K562 (cell line): ENCODE results near the gene GARIN1A. TPM values are rescaled to one million over a fixed set of nuclear protein-coding genes. Genes with fewer than 3 reads are reported as not detected.

Experiments used
- ARHGAP35 ChIP-seq: fragments of 450-650 bp; IDR thresholded peaks from 2 replicates; pipeline ENCODE4 v1.6.1; 2018; ENCODE audit not compliant: partially characterized antibody
- ATF3 ChIP-seq, 2 experiments: fragments of 450-650 bp in 1 of 2; sonication (generic) in 1 of 2; formaldehyde crosslinking in 1 of 2; IDR thresholded peaks in 1 of 2; conservative IDR thresholded peaks in 1 of 2; 2 replicates each; pipeline versions ENCODE4 v1.6.1 to v1.8.1; 2016 to 2023; ENCODE audit warnings: mild to moderate bottlenecking in 2 of 2, moderate library complexity in 2 of 2, inconsistent platforms in 1 of 2, missing genetic modification reagents in 1 of 2
- CBFA2T2 ChIP-seq: fragments of 450-650 bp; conservative IDR thresholded peaks from 2 replicates; pipeline ENCODE4 v1.6.1; 2017; ENCODE audit warnings: mild to moderate bottlenecking
- E2F5 ChIP-seq: sonication (generic); formaldehyde crosslinking; IDR thresholded peaks from 2 replicates; pipeline ENCODE4 v1.8.0; 2022; ENCODE audit warnings: mild to moderate bottlenecking, missing genetic modification reagents
- ETS2 ChIP-seq: IDR thresholded peaks from 2 replicates; pipeline ENCODE4 v1.6.1; 2016; ENCODE audit warnings: borderline replicate concordance, missing genetic modification characterization, mild to moderate bottlenecking, moderate library complexity, missing compliant biosample characterization; ENCODE audit not compliant: poor library complexity, severe bottlenecking
- HMG20A ChIP-seq: fragments of 450-650 bp; formaldehyde crosslinking; conservative IDR thresholded peaks from 2 replicates; pipeline ENCODE4 v1.4.0; 2020; ENCODE audit warnings: mild to moderate bottlenecking, mixed read lengths
- JUN ChIP-seq, 2 experiments: sonication (generic) in 1 of 2; formaldehyde crosslinking in 1 of 2; IDR thresholded peaks; 2 replicates each; pipeline versions ENCODE4 v1.6.1 to v1.8.0; 2012 to 2022; ENCODE audit warnings: borderline replicate concordance in 2 of 2, mild to moderate bottlenecking in 2 of 2, improper control_type of control experiment in 1 of 2, low read depth in 1 of 2, low read length in 1 of 2, missing genetic modification reagents in 1 of 2
- KAT8 ChIP-seq: fragments of 450-650 bp; IDR thresholded peaks from 2 replicates; pipeline ENCODE4 v1.6.1; 2016; ENCODE audit warnings: low read depth, mild to moderate bottlenecking
- MTA2 ChIP-seq: fragments of 450-650 bp; IDR thresholded peaks from 2 replicates; pipeline ENCODE4 v1.6.1; 2016; ENCODE audit warnings: low read depth
- NR3C1 ChIP-seq: sonication (generic); formaldehyde crosslinking; IDR thresholded peaks from 2 replicates; pipeline ENCODE4 v1.8.1; 2022; ENCODE audit warnings: missing genetic modification reagents
- TARDBP ChIP-seq: fragments of 450-650 bp; IDR thresholded peaks from 2 replicates; pipeline ENCODE4 v1.6.1; 2016
- ZBTB40 ChIP-seq, 2 experiments: fragments of 450-650 bp in 1 of 2; sonication (generic) in 1 of 2; formaldehyde crosslinking in 1 of 2; IDR thresholded peaks; 2 replicates each; pipeline versions ENCODE4 v1.7.1 to v1.9.0; 2016 to 2022; ENCODE audit warnings: inconsistent platforms in 1 of 2, mild to moderate bottlenecking in 1 of 2, missing genetic modification reagents in 1 of 2
- ZNF253 ChIP-seq: fragments of 250-450 bp; sonication (Bioruptor Pico); conservative IDR thresholded peaks from 2 replicates; pipeline ENCODE4 v1.6.1; 2021; ENCODE audit warnings: mild to moderate bottlenecking
- ZNF449 ChIP-seq: fragments of 250-450 bp; sonication (Bioruptor Pico); IDR thresholded peaks from 2 replicates; pipeline ENCODE4 v1.8.0; 2022; ENCODE audit warnings: moderate library complexity, mild to moderate bottlenecking, inconsistent platforms
- polyA plus RNA-seq, 8 experiments: library from polyadenylated mRNA; depleted of rRNA in 4 of 8; stranded (reverse) in 5 of 8; unstranded in 3 of 8; fragments of >200 nt; fragmentation: Nextera tagmentation in 2 of 8; fragmentation: Illumina TruSeq in 1 of 8; extraction: Ambion mirVana in 2 of 8; extraction: Trizol in 1 of 8; gene quantifications; 2 replicates each; pipeline versions ENCODE4 v1.2.1 to v1.2.3, GENCODE V29; 2011 to 2014; ENCODE audit warnings: inconsistent platforms in 1 of 8, missing spikeins in 1 of 8
- total RNA-seq, 7 experiments: library from RNA; depleted of rRNA in 6 of 7; stranded (reverse); fragments of >200 nt in 6 of 7; fragmentation: Illumina TruSeq in 2 of 7; extraction: Trizol in 2 of 7; gene quantifications; 2 replicates each; pipeline versions ENCODE4 v1.2.1 to v1.2.3, GENCODE V29; 2011 to 2021; ENCODE audit warnings: low replicate concordance in 1 of 7

The GARIN1A gene
- total and polyA plus RNA-seq, 9 of the 15 experiments (the other 6 are each of a cell fraction or from before 2014, with no cell fraction given): 0.01 to 0.41 (median 0.04) TPM; not detected in 3

GRCh38 chr7:128660596-128660995 is 11.5 kb upstream of the GARIN1A start (continued):
- no peak for TF ChIP-seq ZNF449
- no peak for TF ChIP-seq HMG20A (CRISPR knock-in tag)
- TF ChIP-seq ATF3 (IDR thresholded peaks at IDR 0.05): no peak
- no peak for TF ChIP-seq ATF3 (CRISPR knock-in tag; conservative IDR thresholded peaks at IDR 0.05)
- TF ChIP-seq E2F5 (CRISPR knock-in tag): no peak
- TF ChIP-seq NR3C1 (CRISPR knock-in tag): no peak
- TF ChIP-seq KAT8: no peak
- no peak for TF ChIP-seq ZNF253 (CRISPR knock-in tag)
- TF ChIP-seq CBFA2T2: no peak
- TF ChIP-seq JUN (IDR thresholded peaks at IDR 0.05; ENCODE audit: borderline replicate concordance, low read depth, low read length): no peak
- no peak for TF ChIP-seq JUN (CRISPR knock-in tag; IDR thresholded peaks at IDR 0.05; ENCODE audit: borderline replicate concordance)
- no peak for TF ChIP-seq ZBTB40 (IDR thresholded peaks at IDR 0.05)
- TF ChIP-seq ZBTB40 (CRISPR knock-in tag; IDR thresholded peaks at IDR 0.05): no peak
- no peak for TF ChIP-seq TARDBP
- no peak for TF ChIP-seq ETS2 (tag)
- TF ChIP-seq MTA2: no peak
- TF ChIP-seq ARHGAP35: no peak
